Natural killer cell (primary cell): ENCODE data around the gene TRIM37. TPM values are rescaled to one million over a fixed set of nuclear protein-coding genes. Genes with fewer than 3 reads are reported as not detected.

Experiments
- ATAC-seq, 3 donors: fragments of 150-1000 bp in 2 of 3; fragments of 200-7000 bp in 1 of 3; cut with Tn5 transposase; 1 replicate in 1 of 3; 2 replicates in 2 of 3; pipeline ENCODE4 v1.10.0; 2021; ENCODE audit warnings: mild to moderate bottlenecking in 2 of 3, moderate library complexity in 2 of 3
- DNase-seq, 2 donors: peaks; one replicate each; pipeline versions ENCODE4 v3.0.0 to v3.0.0-alpha.2; 2013 to 2021; ENCODE audit warnings: mixed read lengths in 1 of 2
- H3K27ac ChIP-seq: one replicate; pipeline ENCODE4 v1.5.1; 2013; ENCODE audit warnings: mild to moderate bottlenecking, low read length
- H3K27me3 ChIP-seq: one replicate; pipeline ENCODE4 v1.6.1; 2013; ENCODE audit warnings: low read length; ENCODE audit not compliant: control insufficient read depth, insufficient read depth
- H3K36me3 ChIP-seq: one replicate; pipeline ENCODE4 v1.6.1; 2013; ENCODE audit warnings: low read length; ENCODE audit not compliant: control insufficient read depth, insufficient read depth
- H3K4me1 ChIP-seq: one replicate; pipeline ENCODE4 v1.6.1; 2013; ENCODE audit warnings: low read length; ENCODE audit not compliant: control insufficient read depth, insufficient read depth
- H3K4me3 ChIP-seq: one replicate; pipeline ENCODE4 v1.5.1; 2013; ENCODE audit warnings: low read length
- H3K9me3 ChIP-seq: one replicate; pipeline ENCODE4 v1.6.1; 2013; ENCODE audit warnings: low read length; ENCODE audit not compliant: control insufficient read depth, insufficient read depth
- H3K27ac Mint-ChIP-seq, 2 donors: one replicate each; pipeline ENCODE4 v1.8.0; 2022; ENCODE audit warnings: mild to moderate bottlenecking in 2 of 2, mixed read lengths in 2 of 2, moderate library complexity in 1 of 2
- H3K27me3 Mint-ChIP-seq, 2 donors: one replicate each; pipeline ENCODE4 v1.8.0; 2022; ENCODE audit warnings: low read depth in 2 of 2, mixed read lengths in 2 of 2
- H3K36me3 Mint-ChIP-seq: one replicate; pipeline ENCODE4 v1.8.0; 2022; ENCODE audit warnings: mixed read lengths
- H3K4me1 Mint-ChIP-seq, 2 donors: one replicate each; pipeline ENCODE4 v1.8.0; 2022; ENCODE audit warnings: mixed read lengths in 2 of 2
- H3K4me3 Mint-ChIP-seq: one replicate; pipeline ENCODE4 v1.8.0; 2022; ENCODE audit warnings: mild to moderate bottlenecking, moderate library complexity, mixed read lengths
- H3K9me3 Mint-ChIP-seq, 2 donors: one replicate each; pipeline ENCODE4 v1.8.0; 2022; ENCODE audit warnings: mixed read lengths in 2 of 2
- WGBS: methylation state at CpG from one replicate; pipeline ENCODE4 v1.1.7; 2013; ENCODE audit warnings: missing lambda C conversion rate; ENCODE audit not compliant: insufficient coverage; 5-methylcytosine and 5-hydroxymethylcytosine counted together
- intact Hi-C: fragments of 100-400 bp; cut with micrococcal nuclease; formaldehyde crosslinking; loops from one replicate; pipeline ENCODE4 v1.14.2; 2022
- total RNA-seq, 4 donors: library from RNA; stranded (reverse); fragments of 120-200 nt in 1 of 4; gene quantifications; one replicate each; pipeline versions ENCODE4 v1.2.3 to v1.2.4, GENCODE V29; 2013 to 2022
- TF ChIP-seq, protein P1 (sequence below): fragments of 200-600 bp; IDR thresholded peaks from one replicate; pipeline ENCODE4 v1.8.0; 2022; ENCODE audit warnings: antibody characterized with exemption

TRIM37 gene
- total RNA-seq, 3 donors from 2014 or later (not counting 1 experiment from before 2014, with no cell fraction given): 20.4 to 26.1 (median 21.9) TPM

DNA sequence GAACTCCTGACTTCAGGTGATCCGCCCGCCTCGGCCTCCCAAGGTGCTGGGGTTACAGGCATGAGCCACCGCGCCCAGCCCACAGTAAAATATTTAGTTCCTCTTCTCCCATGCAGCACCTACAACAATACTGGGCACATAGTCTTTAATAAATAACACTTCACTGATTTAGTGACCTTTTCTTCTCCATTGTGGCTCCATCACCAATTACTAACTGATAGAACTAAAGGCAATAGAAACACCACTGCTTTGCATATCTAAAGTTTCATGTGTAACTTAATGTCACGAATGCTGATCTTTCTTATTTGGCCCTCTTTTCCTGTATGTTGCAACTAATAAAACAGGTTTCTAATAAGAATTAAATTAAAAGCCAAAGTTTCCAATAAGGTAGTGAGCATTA, 38.9 kb downstream of the TRIM37 start:
- WGBS: 98% methylated on average over 5 of the region's 6 CpGs
- intact Hi-C loops: no loop called here

DNA sequence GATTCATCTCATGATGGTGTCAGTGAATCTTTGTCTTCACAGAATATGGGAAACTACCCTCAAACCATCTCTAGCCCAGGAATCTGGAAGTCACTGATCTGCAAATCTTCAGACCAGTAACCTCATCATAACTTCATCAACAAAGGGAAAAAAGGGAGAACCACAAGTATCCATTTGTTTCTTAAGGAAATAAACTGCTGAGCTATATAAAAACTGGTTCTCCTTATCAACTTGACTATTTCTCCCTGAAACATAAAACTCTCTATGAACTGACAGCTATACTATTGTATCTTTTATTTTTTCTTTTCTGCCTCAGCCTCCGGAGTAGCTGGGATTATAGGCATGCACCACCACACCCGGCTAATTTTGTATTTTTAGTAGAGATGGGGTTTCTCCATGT, 39.3 kb downstream of the TRIM37 start:
- Histone ChIP-seq H3K4me1 (no peaks in the 10 kb centered on the region), H3K27ac (no peak overlapping the region), H3K27me3 (no peaks in the 10 kb centered on the region), H3K9me3 (no peaks in the 10 kb centered on the region), H3K36me3 (peaks cover 33% of the 10 kb centered on the region), H3K4me3 (no peak overlapping the region)
- no peaks in the 10 kb centered on the region for H3K27me3 Mint-ChIP-seq
- TF ChIP-seq, protein P1, sequence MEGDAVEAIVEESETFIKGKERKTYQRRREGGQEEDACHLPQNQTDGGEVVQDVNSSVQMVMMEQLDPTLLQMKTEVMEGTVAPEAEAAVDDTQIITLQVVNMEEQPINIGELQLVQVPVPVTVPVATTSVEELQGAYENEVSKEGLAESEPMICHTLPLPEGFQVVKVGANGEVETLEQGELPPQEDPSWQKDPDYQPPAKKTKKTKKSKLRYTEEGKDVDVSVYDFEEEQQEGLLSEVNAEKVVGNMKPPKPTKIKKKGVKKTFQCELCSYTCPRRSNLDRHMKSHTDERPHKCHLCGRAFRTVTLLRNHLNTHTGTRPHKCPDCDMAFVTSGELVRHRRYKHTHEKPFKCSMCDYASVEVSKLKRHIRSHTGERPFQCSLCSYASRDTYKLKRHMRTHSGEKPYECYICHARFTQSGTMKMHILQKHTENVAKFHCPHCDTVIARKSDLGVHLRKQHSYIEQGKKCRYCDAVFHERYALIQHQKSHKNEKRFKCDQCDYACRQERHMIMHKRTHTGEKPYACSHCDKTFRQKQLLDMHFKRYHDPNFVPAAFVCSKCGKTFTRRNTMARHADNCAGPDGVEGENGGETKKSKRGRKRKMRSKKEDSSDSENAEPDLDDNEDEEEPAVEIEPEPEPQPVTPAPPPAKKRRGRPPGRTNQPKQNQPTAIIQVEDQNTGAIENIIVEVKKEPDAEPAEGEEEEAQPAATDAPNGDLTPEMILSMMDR: no peak
- intact Hi-C loops: no loop called here
- H3K9me3 Mint-ChIP-seq: no peaks in the 10 kb centered on the region
- WGBS: 100% methylated on average over 1 of the region's 2 CpGs
- no peak for ATAC-seq
- DNase-seq: no peak
- H3K4me3 Mint-ChIP-seq: no peak overlapping the region
- no peaks in the 10 kb centered on the region for H3K4me1 Mint-ChIP-seq
- peaks cover 12% of the 10 kb centered on the region for H3K36me3 Mint-ChIP-seq
- H3K27ac Mint-ChIP-seq: no peak overlapping the region

More for the DNA sequence above, 38.9 kb downstream of the TRIM37 start:
- Histone ChIP-seq H3K9me3 (no peaks in the 10 kb centered on the region), H3K36me3 (peaks cover 33% of the 10 kb centered on the region), H3K27ac (no peak overlapping the region), H3K4me1 (no peaks in the 10 kb centered on the region), H3K4me3 (no peak overlapping the region), H3K27me3 (no peaks in the 10 kb centered on the region)
- Mint-ChIP-seq H3K27me3 (no peaks in the 10 kb centered on the region), H3K36me3 (peaks cover 12% of the 10 kb centered on the region), H3K27ac (no peak overlapping the region), H3K4me3 (no peak overlapping the region), H3K4me1 (no peaks in the 10 kb centered on the region), H3K9me3 (no peaks in the 10 kb centered on the region)
- DNase-seq (no peak), ATAC-seq (no peak)
- TF ChIP-seq, protein P1: no peak

DNA sequence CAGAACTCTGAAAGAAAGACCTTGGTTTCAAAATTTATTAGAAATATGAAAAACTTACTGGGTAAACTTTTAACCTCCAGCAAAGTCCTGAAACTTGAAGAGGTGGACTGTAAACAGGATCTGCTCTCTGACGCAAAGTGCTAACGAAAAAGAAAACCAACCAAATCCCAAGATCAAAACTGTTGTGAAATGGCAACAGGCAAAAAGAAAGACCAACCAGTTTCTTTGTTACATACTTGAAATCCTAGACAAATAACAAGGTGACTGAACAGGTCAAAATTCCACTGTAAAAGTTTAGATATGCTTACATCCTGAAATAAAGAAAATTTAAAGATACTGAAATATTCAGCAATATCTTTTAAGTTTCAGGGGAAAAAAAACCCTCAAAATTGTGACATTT, 44.2 kb downstream of the TRIM37 start:
- H3K27ac ChIP-seq: no peak overlapping the region
- H3K36me3 ChIP-seq: peaks cover 29% of the 10 kb centered on the region
- no peak overlapping the region for H3K27ac Mint-ChIP-seq
- 73% methylated on average over 2 of the region's 2 CpGs for WGBS
- ATAC-seq: no peak
- H3K4me3 ChIP-seq: no peak overlapping the region
- no peaks in the 10 kb centered on the region for H3K9me3 Mint-ChIP-seq
- H3K36me3 Mint-ChIP-seq: peaks cover 9% of the 10 kb centered on the region
- no peaks in the 10 kb centered on the region for H3K27me3 ChIP-seq
- H3K27me3 Mint-ChIP-seq: no peaks in the 10 kb centered on the region
- no peaks in the 10 kb centered on the region for H3K9me3 ChIP-seq
- H3K4me1 ChIP-seq: no peaks in the 10 kb centered on the region
- no peak for DNase-seq
- TF ChIP-seq, protein P1: no peak
- no peak overlapping the region for H3K4me3 Mint-ChIP-seq
- no peaks in the 10 kb centered on the region for H3K4me1 Mint-ChIP-seq
- intact Hi-C loops: no loop called here

DNA sequence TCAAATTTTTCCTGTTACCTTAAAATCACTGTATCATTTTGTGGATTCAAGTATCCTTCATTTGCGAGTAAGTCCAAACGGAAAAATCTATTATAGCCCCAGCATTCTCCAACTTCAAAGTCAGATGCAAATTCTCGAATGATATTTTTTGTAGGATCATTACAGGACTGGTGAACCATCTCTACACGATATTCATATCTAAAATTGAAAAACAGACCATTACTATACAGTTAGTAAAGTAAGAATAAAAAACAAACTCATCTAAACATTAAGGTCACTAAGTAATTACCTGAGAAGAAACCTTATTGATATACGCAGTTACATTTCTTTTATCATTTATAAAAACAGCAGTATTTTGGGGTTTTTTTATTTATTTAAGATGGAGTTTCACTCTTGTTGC, 49.8 kb downstream of the TRIM37 start:
- Histone ChIP-seq H3K27ac (no peak overlapping the region), H3K36me3 (peaks cover 32% of the 10 kb centered on the region), H3K27me3 (no peaks in the 10 kb centered on the region), H3K9me3 (no peaks in the 10 kb centered on the region), H3K4me1 (no peaks in the 10 kb centered on the region), H3K4me3 (no peak overlapping the region)
- DNase-seq: no peak
- H3K4me3 Mint-ChIP-seq: no peak overlapping the region
- no peaks in the 10 kb centered on the region for H3K9me3 Mint-ChIP-seq
- intact Hi-C loops: no loop called here
- peaks cover 9% of the 10 kb centered on the region for H3K36me3 Mint-ChIP-seq
- no peak overlapping the region for H3K27ac Mint-ChIP-seq
- no peak for ATAC-seq
- H3K27me3 Mint-ChIP-seq: no peaks in the 10 kb centered on the region
- TF ChIP-seq, protein P1: no peak
- no peaks in the 10 kb centered on the region for H3K4me1 Mint-ChIP-seq
- 100% methylated on average over 2 of the region's 5 CpGs for WGBS
